Activated naive CD8-positive, alpha-beta T cell treated with anti-CD3 and anti-CD28 coated beads for 36 hours (primary cell): ENCODE measurements around the gene RCOR1. TPM values are rescaled to one million over a fixed set of nuclear protein-coding genes. Genes with fewer than 3 reads are reported as not detected.
"Not testable (repeated sequence)": the region's sequence is repeated elsewhere in the genome, so short reads cannot be mapped to it uniquely, and the experiment has no call there.

Experiments used
- DNase-seq: peaks from one replicate; pipeline ENCODE4 v3.0.0; 2021
- H3K27ac Mint-ChIP-seq: one replicate; pipeline ENCODE4 v1.8.0; 2022; ENCODE audit warnings: mild to moderate bottlenecking, moderate library complexity, mixed read lengths
- H3K27me3 Mint-ChIP-seq: one replicate; pipeline ENCODE4 v1.8.0; 2022; ENCODE audit warnings: mild to moderate bottlenecking, mixed read lengths
- H3K36me3 Mint-ChIP-seq: one replicate; pipeline ENCODE4 v1.8.0; 2021; ENCODE audit warnings: mild to moderate bottlenecking, mixed read lengths
- H3K4me1 Mint-ChIP-seq: one replicate; pipeline ENCODE4 v1.8.0; 2021; ENCODE audit warnings: mixed read lengths
- H3K4me3 Mint-ChIP-seq: one replicate; pipeline ENCODE4 v1.8.0; 2022; ENCODE audit warnings: mild to moderate bottlenecking, moderate library complexity, mixed read lengths
- H3K9me3 Mint-ChIP-seq: one replicate; pipeline ENCODE4 v1.8.0; 2022; ENCODE audit warnings: mixed read lengths
- total RNA-seq, 2 experiments: library from RNA; stranded (reverse); gene quantifications; one replicate each; pipeline ENCODE4 v1.2.3, GENCODE V29; 2021

The RCOR1 gene
- total RNA-seq, 2 experiments from 2014 or later, result 14.7 to 16.2 TPM

DNA sequence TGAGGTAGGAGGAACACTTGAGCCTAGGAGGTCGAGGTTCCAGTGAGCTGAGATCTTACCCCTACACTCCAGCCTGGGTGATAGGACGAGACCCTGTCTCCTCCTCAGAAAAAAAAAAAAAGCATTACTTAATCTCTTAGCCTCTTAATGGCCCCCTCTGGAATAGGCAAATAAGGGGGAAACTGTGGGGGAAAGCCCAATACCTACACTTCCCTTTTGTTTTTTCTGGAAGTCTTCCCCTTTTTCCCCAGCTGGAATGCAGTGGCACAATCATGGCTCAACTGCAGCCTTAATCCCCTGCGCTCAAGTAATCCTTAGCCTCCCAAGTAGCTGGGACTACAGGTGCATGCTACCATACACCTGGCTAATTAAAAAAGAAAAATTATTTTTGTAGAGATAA is 32.2 kb downstream of the RCOR1 start:
- H3K4me1 Mint-ChIP-seq, result peaks cover 35% of the 10 kb centered on the region
- DNase-seq, result no peak
- H3K27me3 Mint-ChIP-seq, result no peaks in the 10 kb centered on the region
- H3K27ac Mint-ChIP-seq, result no peak overlapping the region
- no peak overlapping the region for H3K4me3 Mint-ChIP-seq
- peaks cover 17% of the 10 kb centered on the region for H3K36me3 Mint-ChIP-seq
- no peaks in the 10 kb centered on the region for H3K9me3 Mint-ChIP-seq

DNA sequence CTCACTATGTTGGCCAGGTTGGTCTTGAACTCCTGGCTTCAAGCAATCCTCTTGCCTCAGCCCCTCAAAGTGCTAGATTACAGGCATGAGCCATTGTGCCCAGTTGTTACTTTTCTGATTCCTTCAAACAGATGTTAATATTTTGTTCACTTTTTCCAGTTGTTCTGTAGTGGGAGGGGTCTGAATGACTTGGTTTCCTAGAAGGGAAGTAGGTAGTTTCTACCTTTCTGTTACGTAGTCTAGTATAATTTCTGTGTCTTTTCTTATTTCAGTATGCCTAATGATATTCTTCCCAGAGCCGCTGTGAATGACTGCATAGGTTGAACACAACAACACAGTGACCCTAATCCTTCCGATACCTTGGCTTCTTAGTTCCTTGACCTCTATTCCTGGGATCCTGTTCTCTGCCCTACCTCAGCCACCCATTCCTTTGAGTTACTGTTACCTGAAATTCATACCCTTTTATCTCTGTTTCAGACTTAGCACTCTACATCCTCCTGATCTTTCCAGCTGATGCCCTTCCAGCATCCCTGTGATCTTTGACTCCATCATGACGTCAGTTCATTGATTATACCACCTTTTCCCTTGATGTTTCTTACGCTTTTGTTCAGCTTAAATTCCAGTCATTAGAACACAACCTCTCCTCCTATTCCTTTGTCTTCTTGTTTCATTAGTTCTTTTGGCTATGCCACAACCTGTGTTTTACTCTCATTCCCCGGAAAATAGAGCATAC is 33.3 kb downstream of the RCOR1 start:
- DNase-seq, result no peak
- H3K36me3 Mint-ChIP-seq, result peaks cover 10% of the 10 kb centered on the region
- H3K9me3 Mint-ChIP-seq, result no peaks in the 10 kb centered on the region
- no peak overlapping the region for H3K4me3 Mint-ChIP-seq
- H3K27ac Mint-ChIP-seq, result peak overlapping the region; percentile 3
- no peaks in the 10 kb centered on the region for H3K27me3 Mint-ChIP-seq
- H3K4me1 Mint-ChIP-seq, result peaks cover 36% of the 10 kb centered on the region

DNA sequence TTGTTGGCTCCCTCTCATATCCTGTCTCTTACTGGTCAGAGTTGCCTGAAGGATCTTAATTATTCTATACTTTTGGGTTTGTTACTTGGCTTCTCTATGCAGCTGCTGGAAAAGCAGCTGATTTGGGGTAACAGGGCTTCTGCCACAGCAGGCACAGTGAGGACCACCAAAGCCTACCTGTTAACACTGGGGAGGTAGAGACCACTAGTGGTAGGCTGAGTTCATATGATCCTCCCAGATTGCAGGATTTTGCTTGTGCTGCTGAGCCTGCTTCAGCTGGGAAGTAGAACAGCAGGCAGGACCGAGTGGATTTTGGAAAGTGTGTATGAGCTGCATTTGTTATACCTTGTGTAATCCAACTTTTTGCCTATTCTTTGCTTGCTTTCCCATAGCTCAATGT is 34.1 kb downstream of the RCOR1 start:
- H3K36me3 Mint-ChIP-seq, result peaks cover 8% of the 10 kb centered on the region
- H3K27me3 Mint-ChIP-seq, result no peaks in the 10 kb centered on the region
- no peaks in the 10 kb centered on the region for H3K9me3 Mint-ChIP-seq
- H3K27ac Mint-ChIP-seq, result no peak overlapping the region
- DNase-seq, result no peak
- peaks cover 34% of the 10 kb centered on the region for H3K4me1 Mint-ChIP-seq
- H3K4me3 Mint-ChIP-seq, result no peak overlapping the region

DNA sequence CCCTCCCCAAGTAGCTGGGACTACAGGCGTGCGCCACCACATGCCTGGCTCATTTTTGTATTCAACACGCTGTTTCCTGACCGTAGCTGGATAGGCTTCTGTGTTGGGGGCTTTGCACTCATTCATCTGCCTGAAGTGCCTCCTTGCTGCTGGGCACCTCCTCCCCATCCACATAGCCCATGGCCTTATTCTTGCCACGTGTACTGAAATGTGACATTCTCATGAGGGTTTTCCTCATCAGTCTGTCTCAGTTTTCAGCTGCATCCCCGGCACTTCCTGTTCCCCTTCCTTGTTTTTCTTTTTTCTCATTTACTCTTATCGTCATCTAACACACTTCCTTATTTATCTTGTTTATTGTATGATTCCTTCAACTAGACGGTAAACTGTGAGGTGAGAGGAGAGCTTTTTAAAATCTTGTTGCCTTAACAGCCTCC is 36.6 kb downstream of the RCOR1 start:
- peaks cover 9% of the 10 kb centered on the region for H3K36me3 Mint-ChIP-seq
- H3K4me1 Mint-ChIP-seq, result peaks cover 24% of the 10 kb centered on the region
- DNase-seq, result no peak
- no peaks in the 10 kb centered on the region for H3K27me3 Mint-ChIP-seq
- no peak overlapping the region for H3K4me3 Mint-ChIP-seq
- no peaks in the 10 kb centered on the region for H3K9me3 Mint-ChIP-seq
- H3K27ac Mint-ChIP-seq, result no peak overlapping the region

DNA sequence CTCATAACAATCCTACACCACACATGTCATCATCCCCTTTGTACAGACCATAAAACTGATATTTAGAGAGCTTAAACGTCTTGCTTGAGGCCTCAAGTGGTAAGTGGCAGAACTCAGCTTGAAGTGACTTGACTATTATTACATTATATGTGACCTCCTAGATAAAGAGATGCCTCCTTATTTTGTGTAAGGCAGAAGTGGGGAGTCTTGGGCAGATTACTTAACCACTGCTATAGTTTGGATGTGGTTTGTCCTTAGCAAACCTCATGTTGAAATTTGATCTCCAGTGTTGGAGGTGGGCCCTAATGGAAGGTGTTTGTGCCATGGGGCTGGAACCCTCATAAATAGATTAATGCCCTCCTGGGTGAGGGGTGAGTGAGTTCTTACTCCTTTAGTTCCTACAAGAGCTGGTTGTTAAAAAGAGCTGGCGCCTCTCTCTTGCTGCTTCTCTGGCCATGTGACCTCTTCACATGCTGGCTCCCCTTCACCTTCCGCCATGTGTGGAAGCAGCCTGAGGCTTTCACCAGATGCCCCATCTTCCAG is 37.4 kb downstream of the RCOR1 start:
- no peak for DNase-seq
- Mint-ChIP-seq H3K27ac (no peak overlapping the region), H3K4me3 (no peak overlapping the region), H3K36me3 (peaks cover 9% of the 10 kb centered on the region), H3K9me3 (no peaks in the 10 kb centered on the region), H3K4me1 (peaks cover 27% of the 10 kb centered on the region), H3K27me3 (no peaks in the 10 kb centered on the region)

DNA sequence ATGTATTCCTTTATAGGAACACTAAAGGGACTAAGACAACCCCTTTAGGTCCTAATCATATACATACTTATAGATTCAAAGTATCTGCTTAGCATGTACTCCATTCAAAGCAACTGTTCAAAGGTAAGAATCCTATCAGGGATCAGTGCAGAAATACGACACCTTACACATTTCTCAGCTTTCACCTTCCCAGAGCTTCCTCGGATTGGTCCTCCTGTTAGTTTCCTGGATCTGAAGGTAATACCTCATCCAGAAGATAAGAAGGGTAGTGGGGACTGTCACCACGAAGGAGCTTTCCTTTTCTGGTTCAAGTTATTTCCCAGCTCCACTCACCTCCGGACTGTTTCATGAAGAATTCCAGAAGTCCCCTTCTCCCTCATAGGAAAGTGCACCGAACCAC is 38.0 kb downstream of the RCOR1 start:
- no peak overlapping the region for H3K4me3 Mint-ChIP-seq
- H3K27ac Mint-ChIP-seq, result no peak overlapping the region
- no peaks in the 10 kb centered on the region for H3K27me3 Mint-ChIP-seq
- peaks cover 9% of the 10 kb centered on the region for H3K36me3 Mint-ChIP-seq
- peaks cover 26% of the 10 kb centered on the region for H3K4me1 Mint-ChIP-seq
- H3K9me3 Mint-ChIP-seq, result no peaks in the 10 kb centered on the region
- no peak for DNase-seq

DNA sequence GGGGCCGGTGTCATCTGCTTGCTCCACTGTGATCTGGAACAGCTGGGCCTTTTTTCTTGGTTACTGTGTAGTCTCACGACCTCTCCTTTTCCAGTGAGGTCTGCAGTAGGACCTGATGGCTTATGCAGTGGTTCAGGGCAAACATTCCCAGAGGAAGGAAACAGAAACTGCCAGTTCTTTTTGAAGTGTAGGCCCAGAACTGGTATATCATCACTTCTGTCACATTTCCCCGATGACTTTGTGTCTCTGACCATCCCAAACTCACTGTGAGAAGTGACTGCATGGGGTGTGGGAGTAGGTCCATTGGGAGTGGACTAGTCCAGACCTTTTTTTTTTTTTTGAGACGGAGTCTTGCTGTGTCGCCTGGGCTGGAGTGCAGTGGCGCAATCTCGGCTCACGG is 38.4 kb downstream of the RCOR1 start:
- no peaks in the 10 kb centered on the region for H3K27me3 Mint-ChIP-seq
- peaks cover 8% of the 10 kb centered on the region for H3K36me3 Mint-ChIP-seq
- no peak for DNase-seq
- peaks cover 22% of the 10 kb centered on the region for H3K4me1 Mint-ChIP-seq
- no peak overlapping the region for H3K4me3 Mint-ChIP-seq
- H3K9me3 Mint-ChIP-seq, result no peaks in the 10 kb centered on the region
- H3K27ac Mint-ChIP-seq, result no peak overlapping the region

DNA sequence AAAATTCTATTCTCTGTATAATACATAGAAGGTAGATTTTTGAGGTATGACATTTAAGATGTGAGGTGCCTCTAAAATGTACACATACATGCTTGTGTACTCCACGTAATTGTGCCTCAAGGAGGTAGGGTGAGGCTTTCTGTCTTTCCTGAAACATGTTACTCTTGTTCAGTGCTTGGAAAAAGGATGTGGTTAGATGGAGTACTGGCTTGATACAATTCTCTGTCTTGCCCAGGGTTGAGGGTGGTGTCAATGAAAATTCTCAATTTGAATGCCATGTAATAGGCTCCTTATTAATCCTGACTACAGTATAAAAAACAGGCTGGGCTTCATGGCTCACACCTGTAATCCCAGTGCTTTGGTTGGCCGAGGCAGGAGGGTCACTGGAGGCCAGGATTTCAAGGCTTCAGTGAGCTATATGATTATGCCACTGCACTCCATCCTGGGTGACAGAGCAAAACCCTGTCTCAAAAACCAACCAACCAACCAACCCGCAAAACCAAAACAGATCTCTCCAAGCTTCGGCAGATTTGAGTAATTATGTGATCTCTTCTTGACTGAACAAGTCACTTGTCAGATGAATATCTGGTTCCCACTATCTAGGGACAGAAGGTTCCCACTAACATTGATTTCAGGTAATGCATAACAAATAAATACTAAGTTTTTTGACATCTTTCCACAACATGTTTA is 41.6 kb downstream of the RCOR1 start:
- H3K36me3 Mint-ChIP-seq, result peaks cover 4% of the 10 kb centered on the region
- H3K27ac Mint-ChIP-seq, result no peak overlapping the region
- no peaks in the 10 kb centered on the region for H3K27me3 Mint-ChIP-seq
- DNase-seq, result no peak
- no peaks in the 10 kb centered on the region for H3K9me3 Mint-ChIP-seq
- H3K4me1 Mint-ChIP-seq, result peaks cover 18% of the 10 kb centered on the region
- no peak overlapping the region for H3K4me3 Mint-ChIP-seq

DNA sequence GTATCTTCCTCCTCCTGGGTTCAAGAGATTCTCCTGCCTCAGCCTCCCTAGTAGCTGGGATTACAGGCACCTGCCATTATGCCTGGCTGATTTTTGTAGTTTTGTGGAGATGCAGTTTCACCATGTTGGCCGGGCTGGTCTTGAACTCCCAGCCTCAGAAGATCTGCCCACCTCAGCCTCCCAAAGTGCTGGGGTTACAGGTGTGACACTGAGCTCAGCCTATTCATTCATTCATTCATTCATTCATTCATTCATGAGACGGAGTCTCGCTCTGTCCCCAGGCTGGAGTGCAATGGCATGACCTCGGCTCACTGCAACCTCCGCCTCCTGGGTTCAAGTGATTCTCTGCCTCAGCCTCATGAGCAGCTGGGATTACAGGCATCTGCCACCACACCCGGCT is 47.2 kb downstream of the RCOR1 start:
- H3K36me3 Mint-ChIP-seq, H3K9me3 Mint-ChIP-seq, H3K27ac Mint-ChIP-seq, H3K4me3 Mint-ChIP-seq, H3K27me3 Mint-ChIP-seq, DNase-seq: not testable (repeated sequence)
- peaks cover 22% of the 10 kb centered on the region for H3K4me1 Mint-ChIP-seq

DNA sequence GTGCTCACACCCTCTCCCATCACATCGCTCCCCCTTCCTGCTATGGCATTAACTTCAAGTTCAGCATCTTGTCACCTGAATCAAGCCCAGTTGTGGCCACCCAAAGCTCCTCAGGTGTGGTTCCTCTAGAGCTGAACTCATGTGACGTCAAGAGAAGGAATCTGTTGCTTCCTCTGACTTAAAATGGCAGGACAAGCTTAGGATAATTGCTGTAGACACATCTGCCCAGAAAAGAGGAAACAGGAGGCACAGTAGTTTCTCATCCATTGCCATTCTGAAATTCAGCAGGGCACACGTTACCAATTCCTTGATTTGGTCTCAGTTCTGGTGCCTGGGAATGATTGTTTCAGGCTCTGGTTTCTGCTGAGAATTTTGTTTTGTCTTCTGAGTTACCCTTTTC is 52.1 kb downstream of the RCOR1 start:
- Mint-ChIP-seq H3K4me3 (no peak overlapping the region), H3K27ac (no peak overlapping the region), H3K4me1 (peaks cover 45% of the 10 kb centered on the region), H3K9me3 (no peaks in the 10 kb centered on the region), H3K36me3 (peaks cover 1% of the 10 kb centered on the region), H3K27me3 (no peaks in the 10 kb centered on the region)
- no peak for DNase-seq

DNA sequence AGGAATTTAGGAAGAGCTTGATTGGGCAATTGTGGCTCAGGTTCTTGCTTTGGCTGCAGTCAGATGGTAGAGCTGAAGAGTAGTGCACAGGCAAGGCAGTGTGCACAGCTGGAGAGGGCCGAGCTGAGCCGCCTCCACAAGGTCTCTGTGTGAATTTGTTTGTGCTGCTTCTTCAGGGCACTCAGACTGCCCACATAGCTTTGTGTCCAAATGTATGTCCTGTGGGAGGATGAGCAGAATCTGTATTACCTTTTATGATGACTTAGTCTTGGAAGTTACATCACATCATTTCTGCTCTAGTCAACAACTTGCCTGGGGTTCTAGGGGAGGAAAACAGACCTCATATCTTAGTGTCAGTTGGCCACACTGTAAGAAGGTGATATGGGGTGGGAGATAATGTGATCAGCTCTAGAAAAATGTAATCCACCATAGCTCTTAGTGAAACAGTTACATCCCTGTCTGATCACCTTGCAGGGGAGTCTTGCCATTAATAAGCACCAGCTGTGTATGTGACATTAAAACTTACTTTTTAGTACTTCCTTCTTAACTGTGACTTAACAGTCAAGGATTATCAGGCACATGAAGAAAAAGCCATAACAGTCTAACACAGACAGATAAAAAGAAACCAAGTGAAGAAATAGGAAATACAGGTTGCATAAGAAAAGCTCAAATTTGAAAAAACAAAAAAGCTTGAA is 53.4 kb downstream of the RCOR1 start:
- Mint-ChIP-seq H3K27ac (no peak overlapping the region), H3K4me1 (peaks cover 47% of the 10 kb centered on the region), H3K27me3 (no peaks in the 10 kb centered on the region), H3K9me3 (no peaks in the 10 kb centered on the region), H3K4me3 (no peak overlapping the region), H3K36me3 (peaks cover 1% of the 10 kb centered on the region)
- no peak for DNase-seq

DNA sequence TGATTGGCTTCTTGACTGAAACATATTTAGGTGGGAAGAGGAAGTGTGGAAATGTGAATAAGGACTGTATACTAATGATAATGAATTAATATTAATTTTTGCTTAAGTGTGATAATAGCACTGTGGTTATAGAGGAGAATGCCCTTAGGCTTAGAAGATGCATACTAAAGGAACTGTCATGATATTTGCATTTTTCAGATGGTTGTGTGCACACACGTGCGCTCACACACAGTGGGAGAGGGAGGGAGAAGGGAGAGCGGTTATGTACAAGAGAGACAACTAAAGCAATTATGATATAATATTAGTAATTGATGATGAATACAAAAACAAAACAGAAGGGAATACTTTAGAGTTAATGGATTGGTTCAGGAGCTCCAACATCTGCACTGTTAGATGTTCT is 54.2 kb downstream of the RCOR1 start:
- H3K36me3 Mint-ChIP-seq, result peaks cover 1% of the 10 kb centered on the region
- no peak for DNase-seq
- no peaks in the 10 kb centered on the region for H3K9me3 Mint-ChIP-seq
- H3K4me3 Mint-ChIP-seq, result no peak overlapping the region
- no peaks in the 10 kb centered on the region for H3K27me3 Mint-ChIP-seq
- H3K4me1 Mint-ChIP-seq, result peaks cover 47% of the 10 kb centered on the region
- H3K27ac Mint-ChIP-seq, result no peak overlapping the region

DNA sequence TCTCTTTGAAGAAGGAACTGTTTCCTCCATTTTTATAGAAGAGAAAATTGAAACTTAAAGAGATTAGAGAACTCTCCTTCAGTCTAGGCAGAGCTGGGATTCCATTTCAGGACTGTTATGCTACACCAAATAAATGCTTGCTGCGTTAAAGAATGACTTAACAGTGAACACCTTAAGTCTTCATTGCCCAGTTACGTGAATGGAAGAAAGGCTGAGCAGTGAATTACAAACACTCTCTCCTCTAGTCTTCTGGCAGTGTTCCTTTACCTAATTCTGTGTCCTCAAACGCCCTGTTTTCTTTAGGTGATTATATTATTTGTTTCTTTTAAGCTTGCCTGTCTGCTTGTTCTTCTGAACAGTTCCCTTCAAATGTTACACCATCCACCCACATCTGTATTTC is 59.7 kb downstream of the RCOR1 start:
- peaks cover 6% of the 10 kb centered on the region for H3K9me3 Mint-ChIP-seq
- no peak for DNase-seq

DNA sequence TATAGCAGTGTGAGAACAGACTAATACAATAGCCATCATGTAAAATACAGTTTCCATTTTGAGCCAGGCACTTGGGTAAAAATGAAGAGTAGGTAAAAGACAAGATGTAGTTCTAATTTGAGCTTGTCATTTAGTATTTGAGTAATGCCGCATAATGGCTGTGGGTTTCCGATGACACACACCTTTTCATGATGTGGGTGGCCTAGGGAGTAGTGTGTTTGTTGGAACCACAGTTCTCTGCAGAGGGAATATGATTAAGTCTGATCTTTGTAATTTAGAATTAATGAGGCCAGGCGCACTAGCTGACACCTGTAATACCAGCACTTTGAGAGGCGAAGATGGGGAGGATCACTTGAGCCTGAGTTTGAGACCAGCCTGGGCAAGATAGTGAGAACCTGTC is 61.8 kb downstream of the RCOR1 start:
- no peak overlapping the region for H3K27ac Mint-ChIP-seq
- H3K36me3 Mint-ChIP-seq, result peaks cover 10% of the 10 kb centered on the region
- H3K4me1 Mint-ChIP-seq, result peaks cover 30% of the 10 kb centered on the region
- H3K27me3 Mint-ChIP-seq, result no peaks in the 10 kb centered on the region
- H3K4me3 Mint-ChIP-seq, result no peak overlapping the region
- peaks cover 6% of the 10 kb centered on the region for H3K9me3 Mint-ChIP-seq
- DNase-seq, result peak; percentile 8

More for the DNA sequence above, 59.7 kb downstream of the RCOR1 start:
- H3K4me1 Mint-ChIP-seq, result peaks cover 31% of the 10 kb centered on the region
- H3K27me3 Mint-ChIP-seq, result no peaks in the 10 kb centered on the region
- H3K4me3 Mint-ChIP-seq, result no peak overlapping the region
- H3K27ac Mint-ChIP-seq, result no peak overlapping the region
- peaks cover 8% of the 10 kb centered on the region for H3K36me3 Mint-ChIP-seq

DNA sequence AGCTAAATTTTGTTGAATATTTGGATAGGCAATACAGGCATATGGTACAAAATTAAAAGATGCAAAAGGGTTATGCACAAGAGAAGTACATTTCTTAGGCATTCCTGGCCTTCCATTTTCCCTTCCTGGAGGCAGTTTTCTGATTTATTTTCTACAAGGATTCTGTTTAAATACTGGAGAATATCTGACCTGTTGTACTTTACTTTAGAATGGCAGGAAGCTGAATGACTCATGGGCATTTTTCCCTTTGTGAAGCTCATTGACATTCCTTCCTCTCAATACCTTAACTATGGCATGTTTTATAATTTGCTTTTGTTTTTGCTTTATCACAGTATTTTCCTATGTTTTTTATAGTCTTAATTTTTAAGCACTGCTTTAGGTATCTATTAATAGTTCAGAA is 62.7 kb downstream of the RCOR1 start:
- H3K4me3 Mint-ChIP-seq, result no peak overlapping the region
- H3K27me3 Mint-ChIP-seq, result no peaks in the 10 kb centered on the region
- no peak for DNase-seq
- peaks cover 6% of the 10 kb centered on the region for H3K9me3 Mint-ChIP-seq
- H3K27ac Mint-ChIP-seq, result peak overlapping the region; percentile 8
- peaks cover 10% of the 10 kb centered on the region for H3K36me3 Mint-ChIP-seq
- H3K4me1 Mint-ChIP-seq, result peaks cover 36% of the 10 kb centered on the region
